ENCODE data around the gene C14orf180. TPM values are rescaled to one million over a fixed set of nuclear protein-coding genes. Genes with fewer than 3 reads are reported as not detected.

Gene C14orf180
- total and polyA plus RNA-seq, 2 of the 8 experiments (the other 6 are each of a cell fraction or from before 2014, with no cell fraction given): not detected

DNA sequence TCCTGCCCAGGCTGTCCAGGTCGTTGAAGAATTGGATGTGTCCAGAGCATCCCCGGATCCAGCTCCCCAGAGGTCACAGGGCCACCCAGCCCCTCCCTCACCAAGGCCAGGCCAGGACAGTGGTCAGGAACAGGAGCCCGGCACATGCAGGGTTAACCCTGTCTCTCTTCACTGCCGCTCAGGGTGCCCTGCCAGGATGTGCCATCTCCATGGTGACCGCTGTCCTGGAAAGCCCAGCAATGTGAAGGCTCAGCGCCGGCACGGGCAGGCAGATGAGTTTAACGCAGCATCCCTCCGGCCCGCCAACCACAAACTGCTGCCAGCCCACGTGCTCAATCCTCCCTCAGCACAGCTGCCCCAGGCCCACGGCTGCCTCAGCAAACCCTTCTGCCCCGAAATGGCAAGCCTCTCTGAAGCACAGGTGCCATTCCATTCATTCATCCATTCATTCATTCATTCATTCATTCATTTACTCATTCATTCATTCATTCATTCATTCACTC, 20.6 kb downstream of the C14orf180 start:
- CTCF ChIA-PET (ENCODE audit: partially characterized antibody): interaction anchor here (1.5 to 1.6 kb wide), 2 partner anchors 20 to 95 kb away, joined by 3 to 4 read pairs; partner anchors contain the start of gene C14orf180
- Histone ChIP-seq H3K4me1 (replicated peaks in 1 of 4; ENCODE audit: control insufficient read depth in 3 of 4, insufficient read depth in 4 of 4, low read length in 3 of 4) (peaks cover 0 to 8% (median 3%) of the 10 kb centered on the region in 4 experiments; a peak in 4 of 7 replicates), H2BK20ac (ENCODE audit: low read length) (no peak overlapping the region), H2AFZ (ENCODE audit: low read length) (no peak overlapping the region), H4K20me1 (replicated peaks in 1 of 2; ENCODE audit: control insufficient read depth in 1 of 2, insufficient read depth in 2 of 2, low read length in 2 of 2) (no peaks in the 10 kb centered on the region), H3K9ac (replicated peaks in 1 of 4; ENCODE audit: extremely low read depth in 1 of 4, low read depth in 3 of 4, low read length in 3 of 4) (no peak overlapping the region), H3K4ac (replicated peaks; ENCODE audit: insufficient read length, low read depth, low read length) (no peak overlapping the region), H3K27me3 (replicated peaks in 1 of 4; ENCODE audit: control insufficient read depth in 3 of 4, extremely low read depth in 1 of 4, insufficient read depth in 3 of 4, low read length in 3 of 4) (peaks cover 2 to 15% (median 14%) of the 10 kb centered on the region in 4 experiments), H3K27ac (ENCODE audit: low read depth, low read length) (no peak overlapping the region), H3K23ac (ENCODE audit: insufficient read length) (no peak overlapping the region), H3K4me2 (ENCODE audit: insufficient read depth in 1 of 2, low read depth in 2 of 2, low read length in 2 of 2) (no peak overlapping the region), H4K91ac (replicated peaks; ENCODE audit: insufficient read length, low read length) (no peak overlapping the region), H3K56ac (replicated peaks; ENCODE audit: insufficient read length, low read depth, low read length) (no peak overlapping the region), H2AK5ac (ENCODE audit: low read depth, low read length) (no peak overlapping the region), H2BK120ac (replicated peaks; ENCODE audit: low read depth, low read length) (no peak overlapping the region), H3K79me1 (ENCODE audit: low read depth, low read length) (no peaks in the 10 kb centered on the region), H2BK5ac (ENCODE audit: low read depth, low read length) (no peak overlapping the region), H3K23me2 (ENCODE audit: low read depth, low read length) (peaks cover 6% of the 10 kb centered on the region; the same call in 1 of the 2 replicates), H2BK15ac (ENCODE audit: low read length) (no peak overlapping the region), H2BK12ac (ENCODE audit: low read depth, low read length) (no peak overlapping the region), H3K36me3 (ENCODE audit: control insufficient read depth in 2 of 4, insufficient read depth in 4 of 4, low read length in 3 of 4) (no peaks in the 10 kb centered on the region), H4K8ac (ENCODE audit: extremely low read depth, insufficient read depth, low read length) (no peak overlapping the region; the same call in 1 of the 2 replicates), H3K18ac (ENCODE audit: extremely low read depth, low read length) (no peak overlapping the region), H3K9me3 (ENCODE audit: insufficient read depth in 2 of 2, low read depth in 1 of 2, low read length in 1 of 2) (no peaks in the 10 kb centered on the region), H3K4me3 (ENCODE audit: extremely low read depth in 1 of 4, insufficient read depth in 2 of 4, low read depth in 3 of 4, low read length in 4 of 4) (no peak overlapping the region), H4K5ac (ENCODE audit: insufficient read length, low read depth, low read length) (no peak overlapping the region), H3K79me2 (ENCODE audit: control insufficient read depth in 1 of 2, insufficient read depth in 2 of 2, low read length in 2 of 2) (no peaks in the 10 kb centered on the region), H3K14ac (ENCODE audit: insufficient read length) (no peak overlapping the region)
- 82% methylated on average over 14 of the region's 14 CpGs; no CpG with 5 or more reads in 1 of the 2 experiments for WGBS, 2 experiments (ENCODE audit: extremely low coverage in 1 of 2, insufficient coverage in 1 of 2, insufficient read length in 1 of 2, insufficient replicate concordance in 2 of 2, low coverage in 1 of 2, low lambda C conversion rate in 2 of 2, missing lambda C conversion rate in 1 of 2)
- POLR2A ChIA-PET (ENCODE audit: partially characterized antibody): interaction anchor here (0.6 kb wide), 1 partner anchor 30 kb away, joined by 3 read pairs; no protein-coding TSS in a partner anchor
- no peak for TF ChIP-seq ASH2L (IDR thresholded peaks at IDR 0.05; ENCODE audit: low read length)
- TF ChIP-seq FOSL1 (IDR thresholded peaks at IDR 0.05; ENCODE audit: insufficient read depth, low read depth, low read length): no peak
- TF ChIP-seq SAP30 (IDR thresholded peaks at IDR 0.05; ENCODE audit: insufficient read depth, insufficient replicate concordance, low read length): no peak
- TF ChIP-seq KDM5A (IDR thresholded peaks at IDR 0.05; ENCODE audit: low read length): no peak
- TF ChIP-seq KDM4A (IDR thresholded peaks at IDR 0.05; ENCODE audit: low read depth, low read length, severe bottlenecking): no peak
- TF ChIP-seq POU5F1 (IDR thresholded peaks at IDR 0.05; ENCODE audit: low read depth, low read length): no peak
- no peak for TF ChIP-seq TEAD4 (IDR thresholded peaks at IDR 0.05; ENCODE audit: low read depth, low read length)
- TF ChIP-seq RFX5 (IDR thresholded peaks at IDR 0.05; ENCODE audit: borderline replicate concordance, low read depth, low read length): no peak
- TF ChIP-seq GABPA (IDR thresholded peaks at IDR 0.05; ENCODE audit: borderline replicate concordance, insufficient read depth, low read length): no peak
- no peak for TF ChIP-seq SRF (IDR thresholded peaks at IDR 0.05; ENCODE audit: low read depth, low read length)
- TF ChIP-seq JUND (IDR thresholded peaks at IDR 0.05; ENCODE audit: low read length): no peak
- no peak for TF ChIP-seq CBX5 (IDR thresholded peaks at IDR 0.05; ENCODE audit: low read depth, low read length)
- no peak for TF ChIP-seq CREB1 (IDR thresholded peaks at IDR 0.05)
- TF ChIP-seq MAFK (IDR thresholded peaks at IDR 0.05; ENCODE audit: low read depth, low read length): no peak
- TF ChIP-seq BCL11A (IDR thresholded peaks at IDR 0.05; ENCODE audit: low read depth in 2 of 2, low read length in 2 of 2): no peak
- DNase-seq (ENCODE audit: low read depth in 1 of 2, low spot score in 2 of 2): no peak
- no peak for FAIRE-seq
